Measurements from ENCODE around the gene STON1.
"Not testable (repeated sequence)": the region's sequence is repeated elsewhere in the genome, so short reads cannot be mapped to it uniquely, and the experiment has no call there.

Gene STON1

GRCh38 chr2:48607307-48608014 lies 77.5 kb downstream of the STON1 start:
- no peaks in the 10 kb centered on the region for H4K20me1 ChIP-seq (ENCODE audit: low read depth, low read length)
- H3K79me2 ChIP-seq (ENCODE audit: insufficient read depth, low read length), result no peaks in the 10 kb centered on the region
- H3K9ac ChIP-seq (ENCODE audit: low read length), result no peak overlapping the region
- H3K9me2 ChIP-seq (replicated peaks; ENCODE audit: insufficient read depth, low read length), result no peaks in the 10 kb centered on the region
- no peak overlapping the region for H2AFZ ChIP-seq (ENCODE audit: low read depth, low read length, severe bottlenecking)
- no peak overlapping the region for H3K4me3 ChIP-seq (ENCODE audit: insufficient read depth, low read length, poor library complexity, severe bottlenecking)
- no peaks in the 10 kb centered on the region for H3K36me3 ChIP-seq (ENCODE audit: low read length)
- no peak overlapping the region for H3K27ac ChIP-seq (ENCODE audit: low read depth, low read length)
- H3K9me3 ChIP-seq (ENCODE audit: insufficient read depth, low read length), result no peaks in the 10 kb centered on the region
- TF ChIP-seq CTCF (IDR thresholded peaks at IDR 0.05; ENCODE audit: insufficient read depth, low read length, poor library complexity, severe bottlenecking), result no peak
- no peak for TF ChIP-seq EZH2phosphoT487 (conservative IDR thresholded peaks at IDR 0.05; ENCODE audit: low read length)
- H3K27me3 ChIP-seq (ENCODE audit: low read length), result no peaks in the 10 kb centered on the region
- no peak overlapping the region for H3K4me2 ChIP-seq (ENCODE audit: low read depth, low read length, poor library complexity, severe bottlenecking)
- no peaks in the 10 kb centered on the region for H3F3A ChIP-seq (ENCODE audit: insufficient read depth)

GRCh38 chr2:48613211-48613610 lies 83.3 kb downstream of the STON1 start:
- H2AFZ ChIP-seq (ENCODE audit: low read depth, low read length, severe bottlenecking), result no peak overlapping the region
- H3K79me2 ChIP-seq (ENCODE audit: insufficient read depth, low read length), result no peaks in the 10 kb centered on the region
- H3K27ac ChIP-seq (ENCODE audit: low read depth, low read length), result no peak overlapping the region
- H4K20me1 ChIP-seq (ENCODE audit: low read depth, low read length), result no peaks in the 10 kb centered on the region
- TF ChIP-seq CTCF (IDR thresholded peaks at IDR 0.05; ENCODE audit: insufficient read depth, low read length, poor library complexity, severe bottlenecking) (no peak), EZH2phosphoT487 (conservative IDR thresholded peaks at IDR 0.05; ENCODE audit: low read length) (no peak)
- no peaks in the 10 kb centered on the region for H3K9me3 ChIP-seq (ENCODE audit: insufficient read depth, low read length)
- H3K4me2 ChIP-seq (ENCODE audit: low read depth, low read length, poor library complexity, severe bottlenecking), result no peak overlapping the region
- H3K9ac ChIP-seq (ENCODE audit: low read length), result no peak overlapping the region
- no peaks in the 10 kb centered on the region for H3K27me3 ChIP-seq (ENCODE audit: low read length)
- no peak overlapping the region for H3K4me3 ChIP-seq (ENCODE audit: insufficient read depth, low read length, poor library complexity, severe bottlenecking)
- no peaks in the 10 kb centered on the region for H3K9me2 ChIP-seq (replicated peaks; ENCODE audit: insufficient read depth, low read length)
- H3F3A ChIP-seq (ENCODE audit: insufficient read depth), result no peaks in the 10 kb centered on the region
- H3K36me3 ChIP-seq (ENCODE audit: low read length), result no peaks in the 10 kb centered on the region

GRCh38 chr2:48614581-48614980 lies 84.6 kb downstream of the STON1 start:
- H3K36me3 ChIP-seq (ENCODE audit: low read length); H2AFZ ChIP-seq (ENCODE audit: low read depth, low read length, severe bottlenecking); H3K27me3 ChIP-seq (ENCODE audit: low read length); H4K20me1 ChIP-seq (ENCODE audit: low read depth, low read length); H3K27ac ChIP-seq (ENCODE audit: low read depth, low read length); H3K79me2 ChIP-seq (ENCODE audit: insufficient read depth, low read length); H3K4me2 ChIP-seq (ENCODE audit: low read depth, low read length, poor library complexity, severe bottlenecking); H3K4me3 ChIP-seq (ENCODE audit: insufficient read depth, low read length, poor library complexity, severe bottlenecking); H3K9ac ChIP-seq (ENCODE audit: low read length); H3K9me3 ChIP-seq (ENCODE audit: insufficient read depth, low read length); H3F3A ChIP-seq (ENCODE audit: insufficient read depth); H3K9me2 ChIP-seq (replicated peaks; ENCODE audit: insufficient read depth, low read length): not testable (repeated sequence)

DNA sequence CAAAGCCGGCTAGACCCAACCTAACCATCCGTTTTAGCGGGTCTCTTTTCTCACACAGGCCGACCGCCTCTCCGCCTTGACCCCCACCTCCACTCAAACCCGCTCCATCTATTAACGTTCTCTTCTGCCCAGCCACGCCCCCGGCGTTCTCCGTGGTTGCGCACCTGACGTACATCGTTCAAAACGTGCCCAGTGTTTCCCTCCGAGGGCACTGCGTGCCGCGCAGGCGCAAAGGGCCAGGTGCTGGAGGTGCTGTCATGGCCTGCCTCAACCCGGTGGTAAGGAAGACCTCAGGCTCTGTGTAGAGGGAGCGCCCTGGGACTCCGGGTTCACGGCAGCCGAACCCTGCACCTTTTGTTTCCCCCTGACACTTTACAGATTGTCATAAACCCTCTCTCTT lies 87.7 kb downstream of the STON1 start, which contains the start of gene GTF2A1L:
Gene GTF2A1L (plus strand): TSS at position 239 of the 400 bp plus-strand sequence. CDS start 19 bp downstream, at position 258.
- no peaks in the 10 kb centered on the region for H3K79me2 ChIP-seq (ENCODE audit: insufficient read depth, low read length)
- H3K4me2 ChIP-seq (ENCODE audit: low read depth, low read length, poor library complexity, severe bottlenecking), result no peak within 1 kb of the TSS
- H3K9me3 ChIP-seq (ENCODE audit: insufficient read depth, low read length), result no peaks in the 10 kb centered on the region
- H3K27me3 ChIP-seq (ENCODE audit: low read length), result no peaks in the 10 kb centered on the region
- no peaks in the 10 kb centered on the region for H3K36me3 ChIP-seq (ENCODE audit: low read length)
- H3K9me2 ChIP-seq (replicated peaks; ENCODE audit: insufficient read depth, low read length), result no peaks in the 10 kb centered on the region
- H3F3A ChIP-seq (ENCODE audit: insufficient read depth), result no peaks in the 10 kb centered on the region
- H3K9ac ChIP-seq (ENCODE audit: low read length), result no peak within 1 kb of the TSS
- no peak within 1 kb of the TSS for H3K27ac ChIP-seq (ENCODE audit: low read depth, low read length)
- H2AFZ ChIP-seq (ENCODE audit: low read depth, low read length, severe bottlenecking), result no peak within 1 kb of the TSS
- TF ChIP-seq CTCF (IDR thresholded peaks at IDR 0.05; ENCODE audit: insufficient read depth, low read length, poor library complexity, severe bottlenecking) (no peak), EZH2phosphoT487 (conservative IDR thresholded peaks at IDR 0.05; ENCODE audit: low read length) (no peak)
- H4K20me1 ChIP-seq (ENCODE audit: low read depth, low read length), result no peaks in the 10 kb centered on the region
- no peak within 1 kb of the TSS for H3K4me3 ChIP-seq (ENCODE audit: insufficient read depth, low read length, poor library complexity, severe bottlenecking)
